ENCODE measurements around the gene FEM1C. TPM values are rescaled to one million over a fixed set of nuclear protein-coding genes. Genes with fewer than 3 reads are reported as not detected.

The FEM1C gene
- total RNA-seq, 4 donors from 2014 or later: 41.3 to 71.0 (median 51.5) TPM

GRCh38 chr5:115477581-115477980 is 67.0 kb downstream of the FEM1C start:
- no peaks in the 10 kb centered on the region for H3K36me3 ChIP-seq
- H3K4me1 ChIP-seq: peaks cover 0 to 5% (median 4%) of the 10 kb centered on the region in 4 donors
- 86% methylated on average over 5 of the region's 7 CpGs for WGBS
- no peak for DNase-seq (ENCODE audit: extremely low spot score)
- intact Hi-C loops (cut with DNase I): no loop called here
- H3K27me3 ChIP-seq: no peaks in the 10 kb centered on the region
- TF ChIP-seq POLR2AphosphoS5 (IDR thresholded peaks at IDR 0.05) (no peak), CTCF (IDR thresholded peaks at IDR 0.05) (no peak), POLR2A (IDR thresholded peaks at IDR 0.05; ENCODE audit: low read depth) (no peak), EP300 (IDR thresholded peaks at IDR 0.05) (no peak)
- no peak overlapping the region for H3K4me3 ChIP-seq
- no peaks in the 10 kb centered on the region for H3K9me3 ChIP-seq
- no peak overlapping the region for H3K27ac ChIP-seq (replicated peaks in 1 of 4)

DNA sequence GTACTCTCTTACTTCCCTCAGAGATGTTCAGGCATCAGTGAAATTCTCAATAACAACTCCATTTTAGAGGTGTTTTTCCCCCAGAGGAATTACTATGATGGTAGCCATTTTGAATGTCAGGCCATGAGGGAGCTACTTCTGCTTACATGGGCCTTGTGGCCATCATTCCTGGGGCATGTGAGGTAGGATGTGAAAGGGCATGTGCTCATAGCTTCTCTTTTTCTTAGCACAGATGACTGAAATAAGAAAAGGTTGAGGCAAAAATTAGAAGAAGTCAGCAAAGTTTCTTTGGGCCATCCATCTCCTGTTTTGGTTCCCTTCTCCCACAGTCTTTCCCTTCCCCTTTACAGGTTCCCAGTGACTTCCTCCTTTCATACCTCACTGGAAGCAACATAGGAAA is 68.8 kb downstream of the FEM1C start:
- peaks cover 0 to 14% (median 10%) of the 10 kb centered on the region in 4 donors for H3K4me1 ChIP-seq
- no peak for DNase-seq (ENCODE audit: extremely low spot score)
- no peak overlapping the region for H3K27ac ChIP-seq (replicated peaks in 1 of 4)
- H3K27me3 ChIP-seq: no peaks in the 10 kb centered on the region
- intact Hi-C loops (cut with DNase I): no loop called here
- TF ChIP-seq CTCF (IDR thresholded peaks at IDR 0.05): no peak
- TF ChIP-seq POLR2AphosphoS5 (IDR thresholded peaks at IDR 0.05): no peak
- TF ChIP-seq EP300 (IDR thresholded peaks at IDR 0.05): no peak
- no peak for TF ChIP-seq POLR2A (IDR thresholded peaks at IDR 0.05; ENCODE audit: low read depth)
- no peak overlapping the region for H3K4me3 ChIP-seq
- H3K36me3 ChIP-seq: no peaks in the 10 kb centered on the region
- no peaks in the 10 kb centered on the region for H3K9me3 ChIP-seq

GRCh38 chr5:115472271-115473025 is 72.1 kb downstream of the FEM1C start:
- WGBS: 37% methylated on average over 6 of the region's 6 CpGs
- peak overlapping the region in 1 of 4 donors; percentile 4 for H3K27ac ChIP-seq (replicated peaks in 1 of 4)
- H3K36me3 ChIP-seq: no peaks in the 10 kb centered on the region
- no peak overlapping the region for H3K4me3 ChIP-seq
- DNase-seq (ENCODE audit: extremely low spot score): no peak
- peaks cover 0 to 14% (median 10%) of the 10 kb centered on the region in 4 donors for H3K4me1 ChIP-seq
- H3K9me3 ChIP-seq: no peaks in the 10 kb centered on the region
- intact Hi-C loops (cut with DNase I): no loop called here
- no peaks in the 10 kb centered on the region for H3K27me3 ChIP-seq
- no peak for TF ChIP-seq POLR2AphosphoS5 (IDR thresholded peaks at IDR 0.05)

GRCh38 chr5:115471345-115472063 is 73.1 kb downstream of the FEM1C start:
- WGBS: 71% methylated on average over 6 of the region's 6 CpGs
- Histone ChIP-seq H3K27ac (replicated peaks in 1 of 4) (no peak overlapping the region), H3K4me3 (no peak overlapping the region), H3K36me3 (no peaks in the 10 kb centered on the region), H3K27me3 (no peaks in the 10 kb centered on the region), H3K4me1 (peaks cover 0 to 14% (median 10%) of the 10 kb centered on the region in 4 donors), H3K9me3 (no peaks in the 10 kb centered on the region)
- intact Hi-C loops (cut with DNase I): no loop called here
- DNase-seq (ENCODE audit: extremely low spot score): no peak
- TF ChIP-seq POLR2A (IDR thresholded peaks at IDR 0.05; ENCODE audit: low read depth) (no peak), CTCF (IDR thresholded peaks at IDR 0.05) (no peak), POLR2AphosphoS5 (IDR thresholded peaks at IDR 0.05) (no peak), EP300 (IDR thresholded peaks at IDR 0.05) (no peak)

- Histone ChIP-seq H3K36me3 (no peaks in the 10 kb centered on the region), H3K4me3 (no peak overlapping the region)
Measured at GRCh38 chr5:115470921-115471320, 73.7 kb downstream of the FEM1C start.

More at GRCh38 chr5:115470921-115471320, 73.7 kb downstream of the FEM1C start:
- WGBS: no CpG with 5 or more reads among the region's 1 CpG
- TF ChIP-seq POLR2A (IDR thresholded peaks at IDR 0.05; ENCODE audit: low read depth): no peak
- TF ChIP-seq POLR2AphosphoS5 (IDR thresholded peaks at IDR 0.05): no peak
- TF ChIP-seq EP300 (IDR thresholded peaks at IDR 0.05): no peak
- TF ChIP-seq CTCF (IDR thresholded peaks at IDR 0.05): no peak
- H3K9me3 ChIP-seq: no peaks in the 10 kb centered on the region
- no peaks in the 10 kb centered on the region for H3K27me3 ChIP-seq
- intact Hi-C loops (cut with DNase I): no loop called here
- H3K27ac ChIP-seq (replicated peaks in 1 of 4): no peak overlapping the region
- peaks cover 0 to 14% (median 10%) of the 10 kb centered on the region in 4 donors for H3K4me1 ChIP-seq
- DNase-seq (ENCODE audit: extremely low spot score): no peak
